Glutamatergic neuron (in vitro differentiated cells): Measurements from ENCODE around the gene USP20. TPM values are rescaled to one million over a fixed set of nuclear protein-coding genes. Genes with fewer than 3 reads are reported as not detected.

Experiments
- DNase-seq: peaks from one replicate; pipeline ENCODE4 v3.0.0; 2022
- H3K27ac Mint-ChIP-seq: one replicate; pipeline ENCODE4 v1.8.0; 2020; ENCODE audit warnings: mild to moderate bottlenecking, mixed read lengths, inconsistent platforms; ENCODE audit not compliant: unreplicated experiment
- H3K27me3 Mint-ChIP-seq: one replicate; pipeline ENCODE4 v1.8.0; 2020; ENCODE audit warnings: mild to moderate bottlenecking, moderate library complexity, mixed read lengths, inconsistent platforms; ENCODE audit not compliant: unreplicated experiment
- H3K36me3 Mint-ChIP-seq: one replicate; pipeline ENCODE4 v1.8.0; 2020; ENCODE audit warnings: mild to moderate bottlenecking, mixed read lengths, inconsistent platforms; ENCODE audit not compliant: unreplicated experiment
- H3K4me1 Mint-ChIP-seq: one replicate; pipeline ENCODE4 v1.8.0; 2020; ENCODE audit warnings: mild to moderate bottlenecking, low read depth, mixed read lengths, inconsistent platforms; ENCODE audit not compliant: unreplicated experiment
- H3K4me3 Mint-ChIP-seq: one replicate; pipeline ENCODE4 v1.8.0; 2020; ENCODE audit warnings: mild to moderate bottlenecking, mixed read lengths, inconsistent platforms; ENCODE audit not compliant: unreplicated experiment
- H3K9me3 Mint-ChIP-seq: one replicate; pipeline ENCODE4 v1.8.0; 2020; ENCODE audit warnings: mild to moderate bottlenecking, moderate library complexity, mixed read lengths, inconsistent platforms; ENCODE audit not compliant: unreplicated experiment
- total RNA-seq: library from RNA; stranded (reverse); fragmentation: NEBNext Ultra II Directional; extraction: Animal tissue kit (Norgen Biotek cat#: 25700); gene quantifications from one replicate; pipeline ENCODE4 v1.2.1, GENCODE V29; 2021; ENCODE audit not compliant: unreplicated experiment
- TF ChIP-seq, protein P1 (sequence below): fragments of 200-600 bp; sonication (generic); IDR thresholded peaks from one replicate; pipeline ENCODE4 v1.5.0; 2021; ENCODE audit not compliant: partially characterized antibody, unreplicated experiment

The USP20 gene
- total RNA-seq, 1 donor from 2014 or later, result 93.5 TPM

GRCh38 chr9:129878291-129878690, 43.0 kb downstream of the USP20 start:
- H3K36me3 Mint-ChIP-seq, result peaks cover 4% of the 10 kb centered on the region
- H3K9me3 Mint-ChIP-seq, result peaks cover 19% of the 10 kb centered on the region
- no peak for DNase-seq
- peaks cover 31% of the 10 kb centered on the region for H3K4me1 Mint-ChIP-seq
- peaks cover 26% of the 10 kb centered on the region for H3K27me3 Mint-ChIP-seq
- H3K4me3 Mint-ChIP-seq, result no peak overlapping the region
- TF ChIP-seq, protein P1, sequence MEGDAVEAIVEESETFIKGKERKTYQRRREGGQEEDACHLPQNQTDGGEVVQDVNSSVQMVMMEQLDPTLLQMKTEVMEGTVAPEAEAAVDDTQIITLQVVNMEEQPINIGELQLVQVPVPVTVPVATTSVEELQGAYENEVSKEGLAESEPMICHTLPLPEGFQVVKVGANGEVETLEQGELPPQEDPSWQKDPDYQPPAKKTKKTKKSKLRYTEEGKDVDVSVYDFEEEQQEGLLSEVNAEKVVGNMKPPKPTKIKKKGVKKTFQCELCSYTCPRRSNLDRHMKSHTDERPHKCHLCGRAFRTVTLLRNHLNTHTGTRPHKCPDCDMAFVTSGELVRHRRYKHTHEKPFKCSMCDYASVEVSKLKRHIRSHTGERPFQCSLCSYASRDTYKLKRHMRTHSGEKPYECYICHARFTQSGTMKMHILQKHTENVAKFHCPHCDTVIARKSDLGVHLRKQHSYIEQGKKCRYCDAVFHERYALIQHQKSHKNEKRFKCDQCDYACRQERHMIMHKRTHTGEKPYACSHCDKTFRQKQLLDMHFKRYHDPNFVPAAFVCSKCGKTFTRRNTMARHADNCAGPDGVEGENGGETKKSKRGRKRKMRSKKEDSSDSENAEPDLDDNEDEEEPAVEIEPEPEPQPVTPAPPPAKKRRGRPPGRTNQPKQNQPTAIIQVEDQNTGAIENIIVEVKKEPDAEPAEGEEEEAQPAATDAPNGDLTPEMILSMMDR, result no peak
- H3K27ac Mint-ChIP-seq, result no peak overlapping the region

GRCh38 chr9:129879103-129879699, 43.9 kb downstream of the USP20 start:
- DNase-seq, result no peak
- TF ChIP-seq, protein P1, result no peak
- Mint-ChIP-seq H3K4me3 (no peak overlapping the region), H3K27ac (no peak overlapping the region), H3K27me3 (peaks cover 22% of the 10 kb centered on the region), H3K9me3 (peaks cover 16% of the 10 kb centered on the region), H3K4me1 (peaks cover 32% of the 10 kb centered on the region), H3K36me3 (peaks cover 4% of the 10 kb centered on the region)

- Mint-ChIP-seq H3K4me1 (peaks cover 33% of the 10 kb centered on the region), H3K4me3 (no peak overlapping the region), H3K27me3 (peaks cover 18% of the 10 kb centered on the region), H3K27ac (no peak overlapping the region), H3K9me3 (peaks cover 14% of the 10 kb centered on the region), H3K36me3 (no peaks in the 10 kb centered on the region)
- DNase-seq, result no peak
- TF ChIP-seq, protein P1, result no peak
Measured at GRCh38 chr9:129879991-129880653, 44.9 kb downstream of the USP20 start.

DNA sequence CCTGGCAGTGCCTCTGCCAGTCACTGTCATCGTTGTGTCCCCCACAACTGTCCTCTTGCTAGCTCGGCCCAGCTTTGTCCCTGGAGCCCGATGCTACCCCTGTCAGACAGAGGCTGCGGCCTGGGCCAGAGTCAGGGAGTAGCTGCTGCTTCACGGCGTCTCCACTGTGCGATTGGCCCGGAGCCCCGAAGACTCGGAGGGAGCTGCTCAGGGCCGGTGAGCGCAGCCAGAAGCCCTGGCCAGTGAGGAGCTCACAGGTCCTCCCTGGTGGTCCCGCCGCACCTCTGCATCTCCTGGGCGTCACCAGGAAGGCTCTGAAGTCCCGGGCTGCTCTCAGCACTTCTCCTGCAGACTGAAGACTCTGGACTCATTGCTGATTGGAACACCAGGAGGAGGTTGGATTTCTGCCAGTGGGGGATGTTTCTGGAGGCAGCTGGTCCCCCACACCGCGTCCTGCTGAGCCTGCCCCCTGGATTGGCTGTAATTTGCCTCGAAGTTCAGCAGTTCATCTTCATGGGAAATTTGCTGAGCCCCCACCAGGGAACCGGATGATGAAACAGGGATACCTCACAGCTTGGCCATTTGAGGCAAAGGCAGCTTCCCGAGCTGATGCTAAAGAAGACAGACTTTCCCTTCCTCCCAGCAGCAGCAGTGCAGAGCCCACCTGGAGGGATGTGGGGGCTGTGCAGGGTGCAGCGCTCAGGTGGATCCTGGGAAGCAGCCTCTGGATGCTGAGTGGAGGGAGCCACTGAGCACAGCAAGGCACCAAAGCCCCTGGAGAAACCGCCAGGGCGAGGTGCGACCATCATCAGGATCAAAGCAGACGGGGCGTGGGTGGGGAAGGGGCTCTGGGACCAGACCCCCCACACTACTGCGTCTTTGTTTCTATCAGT, 45.6 kb downstream of the USP20 start:
- TF ChIP-seq, protein P1, result no peak
- peaks cover 8% of the 10 kb centered on the region for H3K9me3 Mint-ChIP-seq
- H3K4me1 Mint-ChIP-seq, result peaks cover 32% of the 10 kb centered on the region
- no peaks in the 10 kb centered on the region for H3K36me3 Mint-ChIP-seq
- H3K4me3 Mint-ChIP-seq, result peak overlapping the region; percentile 25
- peak overlapping the region; percentile 68 for H3K27ac Mint-ChIP-seq
- DNase-seq, result no peak
- H3K27me3 Mint-ChIP-seq, result peaks cover 11% of the 10 kb centered on the region
